ENCODE measurements around the gene SPINT2. TPM values are rescaled to one million over a fixed set of nuclear protein-coding genes. Genes with fewer than 3 reads are reported as not detected.

The SPINT2 gene
- total and polyA plus RNA-seq, 2 of the 13 experiments (the other 11 are each of a cell fraction or from before 2014, with no cell fraction given) = 0.31 to 0.77 TPM

DNA sequence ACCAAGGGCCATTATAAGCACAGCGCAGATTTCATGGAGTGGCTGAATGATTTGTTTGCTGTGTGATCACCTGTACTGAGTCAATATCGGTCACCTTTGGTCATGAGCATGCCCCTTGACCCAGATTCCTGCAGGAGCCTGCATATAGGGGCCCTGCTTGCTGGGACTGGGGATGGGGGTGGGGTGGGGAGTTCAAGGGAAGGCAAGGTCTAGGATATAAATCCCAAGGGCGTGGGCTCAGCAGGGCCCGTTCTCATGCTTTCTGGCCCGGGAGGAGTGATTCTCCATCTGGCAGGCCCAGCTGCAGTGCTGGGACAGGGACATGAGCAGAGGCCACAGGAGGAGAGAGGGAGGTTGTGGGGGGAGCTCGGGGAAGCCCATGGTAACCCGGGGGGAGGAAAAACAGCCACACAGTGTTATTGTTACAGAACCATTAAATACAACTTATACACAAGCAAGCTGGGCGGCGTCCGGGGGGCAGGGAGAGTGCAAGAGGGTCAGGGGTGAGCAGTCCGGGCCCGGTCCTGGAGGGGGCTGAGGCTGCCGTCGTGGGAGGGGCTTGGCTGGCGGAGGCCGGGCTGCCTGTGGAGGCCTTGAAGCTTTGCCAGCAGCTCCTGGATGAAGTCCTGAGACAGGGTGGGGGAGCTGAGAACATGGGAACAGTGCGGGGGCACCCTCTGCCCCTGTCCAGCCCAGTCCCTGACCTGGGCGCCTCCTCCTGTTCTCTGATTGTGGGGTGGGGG lies 13.4 kb upstream of the SPINT2 start (continued):
- TF ChIP-seq, protein P1, sequence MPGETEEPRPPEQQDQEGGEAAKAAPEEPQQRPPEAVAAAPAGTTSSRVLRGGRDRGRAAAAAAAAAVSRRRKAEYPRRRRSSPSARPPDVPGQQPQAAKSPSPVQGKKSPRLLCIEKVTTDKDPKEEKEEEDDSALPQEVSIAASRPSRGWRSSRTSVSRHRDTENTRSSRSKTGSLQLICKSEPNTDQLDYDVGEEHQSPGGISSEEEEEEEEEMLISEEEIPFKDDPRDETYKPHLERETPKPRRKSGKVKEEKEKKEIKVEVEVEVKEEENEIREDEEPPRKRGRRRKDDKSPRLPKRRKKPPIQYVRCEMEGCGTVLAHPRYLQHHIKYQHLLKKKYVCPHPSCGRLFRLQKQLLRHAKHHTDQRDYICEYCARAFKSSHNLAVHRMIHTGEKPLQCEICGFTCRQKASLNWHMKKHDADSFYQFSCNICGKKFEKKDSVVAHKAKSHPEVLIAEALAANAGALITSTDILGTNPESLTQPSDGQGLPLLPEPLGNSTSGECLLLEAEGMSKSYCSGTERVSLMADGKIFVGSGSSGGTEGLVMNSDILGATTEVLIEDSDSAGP (CRISPR knock-in tag; IDR thresholded peaks at IDR 0.05; ENCODE audit: borderline replicate concordance) = peak; percentile 18; the same call in 1 of the 2 replicates
- TF ChIP-seq, protein P2, sequence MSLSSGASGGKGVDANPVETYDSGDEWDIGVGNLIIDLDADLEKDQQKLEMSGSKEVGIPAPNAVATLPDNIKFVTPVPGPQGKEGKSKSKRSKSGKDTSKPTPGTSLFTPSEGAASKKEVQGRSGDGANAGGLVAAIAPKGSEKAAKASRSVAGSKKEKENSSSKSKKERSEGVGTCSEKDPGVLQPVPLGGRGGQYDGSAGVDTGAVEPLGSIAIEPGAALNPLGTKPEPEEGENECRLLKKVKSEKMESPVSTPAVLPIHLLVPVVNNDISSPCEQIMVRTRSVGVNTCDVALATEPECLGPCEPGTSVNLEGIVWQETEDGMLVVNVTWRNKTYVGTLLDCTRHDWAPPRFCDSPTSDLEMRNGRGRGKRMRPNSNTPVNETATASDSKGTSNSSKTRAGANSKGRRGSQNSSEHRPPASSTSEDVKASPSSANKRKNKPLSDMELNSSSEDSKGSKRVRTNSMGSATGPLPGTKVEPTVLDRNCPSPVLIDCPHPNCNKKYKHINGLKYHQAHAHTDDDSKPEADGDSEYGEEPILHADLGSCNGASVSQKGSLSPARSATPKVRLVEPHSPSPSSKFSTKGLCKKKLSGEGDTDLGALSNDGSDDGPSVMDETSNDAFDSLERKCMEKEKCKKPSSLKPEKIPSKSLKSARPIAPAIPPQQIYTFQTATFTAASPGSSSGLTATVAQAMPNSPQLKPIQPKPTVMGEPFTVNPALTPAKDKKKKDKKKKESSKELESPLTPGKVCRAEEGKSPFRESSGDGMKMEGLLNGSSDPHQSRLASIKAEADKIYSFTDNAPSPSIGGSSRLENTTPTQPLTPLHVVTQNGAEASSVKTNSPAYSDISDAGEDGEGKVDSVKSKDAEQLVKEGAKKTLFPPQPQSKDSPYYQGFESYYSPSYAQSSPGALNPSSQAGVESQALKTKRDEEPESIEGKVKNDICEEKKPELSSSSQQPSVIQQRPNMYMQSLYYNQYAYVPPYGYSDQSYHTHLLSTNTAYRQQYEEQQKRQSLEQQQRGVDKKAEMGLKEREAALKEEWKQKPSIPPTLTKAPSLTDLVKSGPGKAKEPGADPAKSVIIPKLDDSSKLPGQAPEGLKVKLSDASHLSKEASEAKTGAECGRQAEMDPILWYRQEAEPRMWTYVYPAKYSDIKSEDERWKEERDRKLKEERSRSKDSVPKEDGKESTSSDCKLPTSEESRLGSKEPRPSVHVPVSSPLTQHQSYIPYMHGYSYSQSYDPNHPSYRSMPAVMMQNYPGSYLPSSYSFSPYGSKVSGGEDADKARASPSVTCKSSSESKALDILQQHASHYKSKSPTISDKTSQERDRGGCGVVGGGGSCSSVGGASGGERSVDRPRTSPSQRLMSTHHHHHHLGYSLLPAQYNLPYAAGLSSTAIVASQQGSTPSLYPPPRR (CRISPR knock-in tag; IDR thresholded peaks at IDR 0.05; ENCODE audit: borderline replicate concordance) = peak; percentile 92
- TF ChIP-seq SOX5 (CRISPR knock-in tag; IDR thresholded peaks at IDR 0.05; ENCODE audit: borderline replicate concordance) = peak; percentile 47; the same call in 1 of the 2 replicates
- TF ChIP-seq, protein P3, sequence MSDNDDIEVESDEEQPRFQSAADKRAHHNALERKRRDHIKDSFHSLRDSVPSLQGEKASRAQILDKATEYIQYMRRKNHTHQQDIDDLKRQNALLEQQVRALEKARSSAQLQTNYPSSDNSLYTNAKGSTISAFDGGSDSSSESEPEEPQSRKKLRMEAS (IDR thresholded peaks at IDR 0.05) = peak; percentile 44; the same call in 1 of the 2 replicates
- peak; percentile 45 for TF ChIP-seq SKI (IDR thresholded peaks at IDR 0.05; ENCODE audit: partially characterized antibody)
- peak; percentile 48; the same call in 1 of the 2 replicates for TF ChIP-seq SAP130 (CRISPR knock-in tag; IDR thresholded peaks at IDR 0.05; ENCODE audit: low read depth)
- TF ChIP-seq RXRB (CRISPR knock-in tag; IDR thresholded peaks at IDR 0.05; ENCODE audit: borderline replicate concordance) = peak; percentile 98
- no peak for TF ChIP-seq ZNF230 (CRISPR knock-in tag; IDR thresholded peaks at IDR 0.05)
- no peak for TF ChIP-seq KDM5B (CRISPR knock-in tag; IDR thresholded peaks at IDR 0.05; ENCODE audit: borderline replicate concordance)
- no peak for TF ChIP-seq SOX6 (IDR thresholded peaks at IDR 0.05)
- TF ChIP-seq SOX6 (CRISPR knock-in tag; IDR thresholded peaks at IDR 0.05) = peak; percentile 83
- TF ChIP-seq, protein P4, sequence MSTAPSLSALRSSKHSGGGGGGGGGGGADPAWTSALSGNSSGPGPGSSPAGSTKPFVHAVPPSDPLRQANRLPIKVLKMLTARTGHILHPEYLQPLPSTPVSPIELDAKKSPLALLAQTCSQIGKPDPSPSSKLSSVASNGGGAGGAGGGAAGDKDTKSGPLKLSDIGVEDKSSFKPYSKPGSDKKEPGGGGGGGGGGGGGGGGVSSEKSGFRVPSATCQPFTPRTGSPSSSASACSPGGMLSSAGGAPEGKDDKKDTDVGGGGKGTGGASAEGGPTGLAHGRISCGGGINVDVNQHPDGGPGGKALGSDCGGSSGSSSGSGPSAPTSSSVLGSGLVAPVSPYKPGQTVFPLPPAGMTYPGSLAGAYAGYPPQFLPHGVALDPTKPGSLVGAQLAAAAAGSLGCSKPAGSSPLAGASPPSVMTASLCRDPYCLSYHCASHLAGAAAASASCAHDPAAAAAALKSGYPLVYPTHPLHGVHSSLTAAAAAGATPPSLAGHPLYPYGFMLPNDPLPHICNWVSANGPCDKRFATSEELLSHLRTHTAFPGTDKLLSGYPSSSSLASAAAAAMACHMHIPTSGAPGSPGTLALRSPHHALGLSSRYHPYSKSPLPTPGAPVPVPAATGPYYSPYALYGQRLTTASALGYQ (CRISPR knock-in tag; IDR thresholded peaks at IDR 0.05) = 0 out of 2 replicates have a peak, but pooled peaks have one; percentile 55
- peak; percentile 62 for TF ChIP-seq GATAD2A (CRISPR knock-in tag; IDR thresholded peaks at IDR 0.05)
- TF ChIP-seq, protein P5, sequence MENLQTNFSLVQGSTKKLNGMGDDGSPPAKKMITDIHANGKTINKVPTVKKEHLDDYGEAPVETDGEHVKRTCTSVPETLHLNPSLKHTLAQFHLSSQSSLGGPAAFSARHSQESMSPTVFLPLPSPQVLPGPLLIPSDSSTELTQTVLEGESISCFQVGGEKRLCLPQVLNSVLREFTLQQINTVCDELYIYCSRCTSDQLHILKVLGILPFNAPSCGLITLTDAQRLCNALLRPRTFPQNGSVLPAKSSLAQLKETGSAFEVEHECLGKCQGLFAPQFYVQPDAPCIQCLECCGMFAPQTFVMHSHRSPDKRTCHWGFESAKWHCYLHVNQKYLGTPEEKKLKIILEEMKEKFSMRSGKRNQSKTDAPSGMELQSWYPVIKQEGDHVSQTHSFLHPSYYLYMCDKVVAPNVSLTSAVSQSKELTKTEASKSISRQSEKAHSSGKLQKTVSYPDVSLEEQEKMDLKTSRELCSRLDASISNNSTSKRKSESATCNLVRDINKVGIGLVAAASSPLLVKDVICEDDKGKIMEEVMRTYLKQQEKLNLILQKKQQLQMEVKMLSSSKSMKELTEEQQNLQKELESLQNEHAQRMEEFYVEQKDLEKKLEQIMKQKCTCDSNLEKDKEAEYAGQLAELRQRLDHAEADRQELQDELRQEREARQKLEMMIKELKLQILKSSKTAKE (CRISPR knock-in tag; IDR thresholded peaks at IDR 0.05; ENCODE audit: borderline replicate concordance) = peak; percentile 70
